ENCODE data around the gene IKBIP.
"Not testable (repeated sequence)": the region's sequence is repeated elsewhere in the genome, so short reads cannot be mapped to it uniquely, and the experiment has no call there.

The IKBIP gene

DNA sequence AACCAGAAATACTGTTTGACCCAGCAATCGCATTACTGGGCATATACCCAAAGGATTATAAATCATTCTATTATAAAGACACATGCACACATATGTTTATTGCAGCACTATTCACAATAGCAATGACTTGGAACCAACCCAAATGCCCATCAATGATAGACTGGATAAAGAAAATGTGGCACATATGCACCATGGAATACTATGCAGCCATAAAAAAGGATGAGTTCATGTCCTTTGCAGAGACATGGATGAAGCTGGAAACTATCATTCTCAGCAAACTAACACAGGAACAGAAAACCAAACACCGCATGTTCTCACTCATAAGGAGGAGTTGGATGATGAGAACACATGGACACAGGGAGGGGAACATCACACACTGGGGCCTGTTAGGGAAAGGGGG, 67.8 kb downstream of the IKBIP start:
- not testable (repeated sequence) for DNase-seq (ENCODE audit: low read depth)

DNA sequence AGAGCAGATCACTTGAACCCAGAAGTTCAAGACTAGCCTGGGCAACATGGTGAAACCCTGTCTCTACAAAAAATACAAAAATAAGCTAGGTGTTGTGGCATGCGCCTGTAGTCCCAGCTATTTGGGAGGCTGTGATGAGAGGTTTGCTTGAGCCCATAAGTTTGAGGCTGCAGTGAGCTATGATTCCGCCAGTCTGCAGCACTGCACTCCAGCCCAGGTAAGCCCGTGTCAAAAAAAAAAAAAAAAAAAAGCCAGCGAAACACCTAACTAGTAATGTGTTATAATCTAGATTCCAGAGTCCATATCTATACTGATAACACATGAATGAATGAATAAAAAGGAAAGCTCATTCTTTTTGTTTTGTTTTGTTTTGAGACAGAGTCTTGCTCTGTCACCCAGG, 69.6 kb downstream of the IKBIP start:
- no peak for DNase-seq (ENCODE audit: low read depth)

All from stimulated activated CD8-positive, alpha-beta memory T cell treated with anti-CD3 and anti-CD28 coated beads, Interleukin-4, amount 100 ng/mL, for 24 hours (primary cell).